HepG2 (cell line): ENCODE results near the gene CSNK2A1. TPM values are rescaled to one million over a fixed set of nuclear protein-coding genes. Genes with fewer than 3 reads are reported as not detected.

Experiments used
- ATAC-seq: fragments of 200-7000 bp; cut with Tn5 transposase; 3 replicates; pipeline ENCODE4 v1.9.1; 2020; ENCODE audit warnings: mild to moderate bottlenecking, moderate library complexity
- BruUV-seq: library from RNA; stranded (reverse); fragments of 400-500 nt; replicated peaks from 2 replicates; lab custom pipeline; 2021; lab: Mats Ljungman, UMichigan
- CTCF ChIA-PET: fragments of 300-600 bp; formaldehyde crosslinking; extraction: SDS; loops from one replicate; lab custom pipeline; 2021; ENCODE audit warnings: low total read pairs, inconsistent platforms, low intra/inter-chr PET ratio; lab: Yijun Ruan, JAX
- POLR2A ChIA-PET: fragments of 350-600 bp; sonication (Branson Sonifier 250); formaldehyde crosslinking; loops from one replicate; lab custom pipeline; 2020; ENCODE audit warnings: antibody characterized with exemption, inconsistent platforms; lab: Yijun Ruan, JAX
- DNase-seq: peaks from one replicate; pipeline ENCODE4 v3.0.0-alpha.2; 2015; ENCODE audit warnings: low spot score
- FAIRE-seq: peaks from 3 replicates; lab custom pipeline; 2011; peaks lifted over from hg19 to GRCh38; lab: Jason Lieb, UNC
- H2AFZ ChIP-seq: one replicate; pipeline ENCODE4 v1.6.1; 2011; ENCODE audit warnings: low read length, inconsistent platforms
- H3K27ac ChIP-seq: fragments of 300-600 bp; 3 replicates; pipeline ENCODE4 v1.8.0; 2011; ENCODE audit warnings: mixed run types, mild to moderate bottlenecking, mixed read lengths, low read length, inconsistent platforms; ENCODE audit not compliant: insufficient read depth; ENCODE audit errors: extremely low read length
- H3K27me3 ChIP-seq, 2 experiments: fragments of 200-600 bp in 1 of 2; 2 replicates in 1 of 2; 3 replicates in 1 of 2; pipeline versions ENCODE4 v1.6.0 to v1.8.0; 2011; ENCODE audit warnings: low read length in 2 of 2, mild to moderate bottlenecking in 2 of 2, moderate library complexity in 2 of 2, inconsistent platforms in 1 of 2; ENCODE audit not compliant: insufficient read depth in 2 of 2, control insufficient read depth in 1 of 2
- H3K36me3 ChIP-seq, 2 experiments: fragments of 200-600 bp in 1 of 2; replicated peaks in 1 of 2; 2 replicates in 1 of 2; 3 replicates in 1 of 2; pipeline versions ENCODE4 v1.5.1 to v1.8.0; 2011; ENCODE audit warnings: low read length in 2 of 2, inconsistent platforms in 1 of 2; ENCODE audit not compliant: insufficient read depth in 2 of 2, control insufficient read depth in 1 of 2
- H3K4me1 ChIP-seq: 2 replicates; pipeline ENCODE4 v1.5.1; 2012; ENCODE audit warnings: low read length, inconsistent platforms; ENCODE audit not compliant: insufficient read depth
- H3K4me2 ChIP-seq: 2 replicates; pipeline ENCODE4 v1.6.0; 2011; ENCODE audit warnings: low read depth, low read length, inconsistent platforms
- H3K4me3 ChIP-seq, 3 experiments: fragments of 200-600 bp in 1 of 3; sonication (generic), shearing (Covaris generic) in 1 of 3; replicated peaks in 1 of 3; 2 replicates each; pipeline ENCODE4 v1.5.1; 2011 to 2016; ENCODE audit warnings: low read length in 3 of 3, inconsistent platforms in 2 of 3, low read depth in 2 of 3, mild to moderate bottlenecking in 2 of 3, control low read depth in 1 of 3, mixed read lengths in 1 of 3; ENCODE audit not compliant: insufficient read depth in 1 of 3
- H3K79me2 ChIP-seq: one replicate; pipeline ENCODE4 v1.6.1; 2011; ENCODE audit warnings: low read length, inconsistent platforms; ENCODE audit not compliant: insufficient read depth
- H3K9ac ChIP-seq: 2 replicates; pipeline ENCODE4 v1.6.0; 2011; ENCODE audit warnings: mild to moderate bottlenecking, low read depth, low read length, inconsistent platforms; ENCODE audit not compliant: insufficient read depth
- H3K9me3 ChIP-seq: 2 replicates; pipeline ENCODE4 v1.5.1; 2012; ENCODE audit warnings: mild to moderate bottlenecking, low read length
- H4K20me1 ChIP-seq: 2 replicates; pipeline ENCODE4 v1.6.0; 2011; ENCODE audit warnings: inconsistent platforms, mild to moderate bottlenecking, low read length, moderate library complexity; ENCODE audit not compliant: insufficient read depth
- AKAP8 ChIP-seq: sonication (generic); formaldehyde crosslinking; IDR thresholded peaks from 2 replicates; pipeline ENCODE4 v1.5.1; 2020; ENCODE audit warnings: mild to moderate bottlenecking, missing genetic modification reagents
- CENPX ChIP-seq: sonication (generic); formaldehyde crosslinking; IDR thresholded peaks from 2 replicates; pipeline ENCODE4 v1.9.0; 2021; ENCODE audit warnings: mild to moderate bottlenecking, missing genetic modification reagents, moderate library complexity
- NR1H2 ChIP-seq: sonication (generic); formaldehyde crosslinking; IDR thresholded peaks from 2 replicates; pipeline ENCODE4 v1.8.1; 2022; ENCODE audit warnings: low read depth, missing genetic modification reagents, borderline replicate concordance
- NR2F1 ChIP-seq, 2 experiments: fragments of 450-650 bp in 1 of 2; formaldehyde crosslinking in 1 of 2; IDR thresholded peaks; 2 replicates each; pipeline versions ENCODE4 v1.5.0 to v1.6.1; 2016 to 2020; ENCODE audit warnings: mild to moderate bottlenecking in 1 of 2, missing compliant biosample characterization in 1 of 2, missing genetic modification reagents in 1 of 2, moderate library complexity in 1 of 2
- POLR2A ChIP-seq, 2 experiments: IDR thresholded peaks; 2 replicates each; pipeline ENCODE4 v1.6.1; 2011; ENCODE audit warnings: low read depth in 2 of 2, low read length in 2 of 2, mild to moderate bottlenecking in 1 of 2, moderate library complexity in 1 of 2; ENCODE audit not compliant: insufficient read depth in 1 of 2
- SOX13 ChIP-seq, 3 experiments: fragments of 450-650 bp in 1 of 3; sonication (generic) in 1 of 3; formaldehyde crosslinking in 1 of 3; IDR thresholded peaks in 2 of 3; conservative IDR thresholded peaks in 1 of 3; 2 replicates each; pipeline versions ENCODE4 v1.5.0 to v1.6.1; 2016 to 2020; ENCODE audit warnings: antibody characterized with exemption in 1 of 3, mild to moderate bottlenecking in 1 of 3, missing compliant biosample characterization in 1 of 3, missing genetic modification reagents in 1 of 3, moderate library complexity in 1 of 3
- ZC3H4 ChIP-seq: sonication (generic); formaldehyde crosslinking; IDR thresholded peaks from 2 replicates; pipeline ENCODE4 v1.4.0; 2020; ENCODE audit warnings: missing genetic modification reagents, borderline replicate concordance
- ZFP37 ChIP-seq: sonication (generic); formaldehyde crosslinking; IDR thresholded peaks from 2 replicates; pipeline ENCODE4 v1.4.0; 2020; ENCODE audit warnings: missing genetic modification reagents, borderline replicate concordance
- ZNF225 ChIP-seq: sonication (generic); formaldehyde crosslinking; IDR thresholded peaks from 2 replicates; pipeline ENCODE4 v1.4.0; 2020; ENCODE audit warnings: mild to moderate bottlenecking, missing genetic modification reagents
- ZNF550 ChIP-seq: sonication (generic); formaldehyde crosslinking; IDR thresholded peaks from 2 replicates; pipeline ENCODE4 v1.4.0; 2020; ENCODE audit warnings: mild to moderate bottlenecking, missing genetic modification reagents, borderline replicate concordance
- ZNF713 ChIP-seq: sonication (generic); formaldehyde crosslinking; IDR thresholded peaks from 2 replicates; pipeline ENCODE4 v1.4.0; 2020; ENCODE audit warnings: mild to moderate bottlenecking, missing genetic modification reagents
- WGBS: methylation state at CpG from one replicate; pipeline ENCODE4 v1.1.6; 2017; ENCODE audit warnings: low lambda C conversion rate; 5-methylcytosine and 5-hydroxymethylcytosine counted together
- in situ Hi-C: cut with HindIII; loops from 2 replicates; pipeline ENCODE4 v1.10.0; 2017; ENCODE audit warnings: low pct_unique_long_range_greater_than_20kb; ENCODE audit not compliant: extremely low pct_ligation_motif_present
- intact Hi-C: fragments of 100-400 bp; cut with micrococcal nuclease; formaldehyde crosslinking; loops from one replicate; pipeline ENCODE4 v1.10.0; 2022; ENCODE audit not compliant: unreplicated experiment
- polyA plus RNA-seq, 8 experiments: library from polyadenylated mRNA; depleted of rRNA in 3 of 8; stranded (reverse) in 7 of 8; unstranded in 1 of 8; fragments of >200 nt; fragmentation: Illumina TruSeq in 4 of 8; extraction: Trizol in 4 of 8; gene quantifications; 2 replicates each; pipeline versions ENCODE4 v1.2.1 to v1.2.3, GENCODE V29; 2011 to 2016; ENCODE audit warnings: low read depth in 4 of 8, missing spikeins in 1 of 8, mixed read lengths in 1 of 8; ENCODE audit not compliant: insufficient read depth in 1 of 8
- total RNA-seq, 5 experiments: library from RNA; depleted of rRNA; stranded (reverse); fragments of >200 nt; fragmentation: Illumina TruSeq; extraction: Trizol; gene quantifications; 2 replicates each; pipeline ENCODE4 v1.2.3, GENCODE V29; 2016; ENCODE audit warnings: low read depth in 1 of 5
- TF ChIP-seq, protein P1 (sequence below): IDR thresholded peaks from 2 replicates; pipeline ENCODE4 v1.6.1; 2016; ENCODE audit warnings: low read depth, borderline replicate concordance
- TF ChIP-seq, protein P2 (sequence below): sonication (generic); formaldehyde crosslinking; IDR thresholded peaks from 2 replicates; pipeline ENCODE4 v1.5.1; 2020; ENCODE audit warnings: missing genetic modification reagents, mild to moderate bottlenecking, borderline replicate concordance
- TF ChIP-seq, protein P3 (sequence below): sonication (generic); formaldehyde crosslinking; IDR thresholded peaks from 2 replicates; pipeline ENCODE4 v1.4.0; 2020; ENCODE audit warnings: mild to moderate bottlenecking, missing genetic modification reagents
- TF ChIP-seq, protein P4 (sequence below): sonication (generic); formaldehyde crosslinking; IDR thresholded peaks from 2 replicates; pipeline ENCODE4 v1.9.0; 2022; ENCODE audit warnings: missing genetic modification reagents, mild to moderate bottlenecking, borderline replicate concordance

The CSNK2A1 gene
- total and polyA plus RNA-seq, 2 of the 13 experiments (the other 11 are each of a cell fraction or from before 2014, with no cell fraction given): 153 to 231 TPM

DNA sequence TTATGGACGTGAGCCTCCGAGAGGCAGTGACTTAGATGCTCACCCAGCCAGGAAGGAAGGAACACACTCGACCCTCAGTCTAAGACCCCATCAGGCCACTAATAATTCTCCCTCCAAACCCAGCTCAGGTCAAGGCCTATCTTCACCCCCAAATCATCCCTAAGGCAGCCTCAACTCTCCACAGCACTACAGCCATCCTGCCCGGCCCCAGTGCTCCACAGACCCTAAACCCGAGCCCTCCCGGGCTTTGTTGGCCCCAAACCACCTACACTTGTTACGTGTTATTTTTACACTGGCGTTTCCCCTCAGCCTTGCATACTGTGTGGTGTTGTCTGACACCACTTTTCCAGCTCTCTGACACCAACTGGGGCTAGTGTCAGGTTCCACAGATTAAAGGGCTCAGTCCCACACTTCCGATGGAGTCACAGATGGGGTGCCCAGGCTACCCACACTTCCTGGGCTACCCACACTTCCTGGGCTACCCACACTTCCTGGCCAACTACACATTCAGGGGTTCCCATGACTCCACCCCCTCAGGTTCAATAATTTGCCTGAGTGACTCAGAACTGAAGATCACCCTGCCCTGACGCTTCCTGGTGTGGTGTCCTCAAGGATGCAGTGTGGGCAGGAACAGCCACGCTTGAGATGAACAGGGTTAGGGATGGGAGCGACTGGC, 110.2 kb downstream of the CSNK2A1 start:
- no peak for DNase-seq
- H3K4me2 ChIP-seq: no peak overlapping the region
- H3K4me1 ChIP-seq: 0 out of 2 replicates have a peak, but pooled peaks cover 7% of the 10 kb centered on the region
- no peak overlapping the region for H3K9ac ChIP-seq
- H2AFZ ChIP-seq: no peak overlapping the region
- CTCF ChIA-PET: interaction anchor here (3.7 kb wide), 1 partner anchor 78 kb away, joined by 106 read pairs; no protein-coding TSS in a partner anchor
- H3K27ac ChIP-seq: no peak overlapping the region
- no peak for FAIRE-seq
- in situ Hi-C loops (loop anchor here (5.0 kb wide), 1 partner anchor 81 kb away; no protein-coding TSS in a partner anchor), intact Hi-C loops (no loop called here)
- 96% methylated on average over 12 of the region's 12 CpGs for WGBS
- H3K36me3 ChIP-seq: peaks cover 41 to 61% of the 10 kb centered on the region in 2 experiments
- no peaks in the 10 kb centered on the region for H3K27me3 ChIP-seq
- no peaks in the 10 kb centered on the region for H3K79me2 ChIP-seq
- no peak overlapping the region for H3K4me3 ChIP-seq
- POLR2A ChIA-PET: interaction anchor here (1.6 to 5.7 kb wide), 3 partner anchors 26 to 86 kb away, joined by 5 to 61 read pairs (median 13); partner anchors contain the start of genes NRSN2 and RBCK1
- no peaks in the 10 kb centered on the region for H4K20me1 ChIP-seq
- no peaks in the 10 kb centered on the region for H3K9me3 ChIP-seq
- no peak for ATAC-seq
- TSS peak; percentile 12 for BruUV-seq
- TF ChIP-seq SOX13 (IDR thresholded peaks at IDR 0.05) (no peak), SOX13 (CRISPR knock-in tag; conservative IDR thresholded peaks at IDR 0.05 in 1 of 2, IDR thresholded peaks at IDR 0.05 in 1 of 2) (0 out of 4 replicates have a peak, but pooled peaks of 1 of the 2 experiments have one; percentile 5), POLR2A (IDR thresholded peaks at IDR 0.05; ENCODE audit: insufficient read depth in 1 of 2, low read depth in 2 of 2, low read length in 2 of 2) (peak in 1 of 2 experiments; percentile 27; a peak in 1 of 4 replicates), CENPX (CRISPR knock-in tag) (no peak), ZNF225 (CRISPR knock-in tag) (0 out of 2 replicates have a peak, but pooled peaks have one; percentile 25), NR2F1 (CRISPR knock-in tag; IDR thresholded peaks at IDR 0.05) (no peak), ZNF713 (0 out of 2 replicates have a peak, but pooled peaks have one; percentile 41), NR1H2 (CRISPR knock-in tag) (no peak), ZC3H4 (CRISPR knock-in tag) (peak; percentile 68; the same call in 1 of the 2 replicates), ZNF550 (CRISPR knock-in tag) (0 out of 2 replicates have a peak, but pooled peaks have one; percentile 11), ZFP37 (CRISPR knock-in tag) (0 out of 2 replicates have a peak, but pooled peaks have one; percentile 30), AKAP8 (CRISPR knock-in tag) (0 out of 2 replicates have a peak, but pooled peaks have one; percentile 56)
- TF ChIP-seq, protein P1, sequence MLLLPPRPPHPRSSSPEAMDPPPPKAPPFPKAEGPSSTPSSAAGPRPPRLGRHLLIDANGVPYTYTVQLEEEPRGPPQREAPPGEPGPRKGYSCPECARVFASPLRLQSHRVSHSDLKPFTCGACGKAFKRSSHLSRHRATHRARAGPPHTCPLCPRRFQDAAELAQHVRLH: peak; percentile 14; the same call in 1 of the 2 replicates
- TF ChIP-seq, protein P2, sequence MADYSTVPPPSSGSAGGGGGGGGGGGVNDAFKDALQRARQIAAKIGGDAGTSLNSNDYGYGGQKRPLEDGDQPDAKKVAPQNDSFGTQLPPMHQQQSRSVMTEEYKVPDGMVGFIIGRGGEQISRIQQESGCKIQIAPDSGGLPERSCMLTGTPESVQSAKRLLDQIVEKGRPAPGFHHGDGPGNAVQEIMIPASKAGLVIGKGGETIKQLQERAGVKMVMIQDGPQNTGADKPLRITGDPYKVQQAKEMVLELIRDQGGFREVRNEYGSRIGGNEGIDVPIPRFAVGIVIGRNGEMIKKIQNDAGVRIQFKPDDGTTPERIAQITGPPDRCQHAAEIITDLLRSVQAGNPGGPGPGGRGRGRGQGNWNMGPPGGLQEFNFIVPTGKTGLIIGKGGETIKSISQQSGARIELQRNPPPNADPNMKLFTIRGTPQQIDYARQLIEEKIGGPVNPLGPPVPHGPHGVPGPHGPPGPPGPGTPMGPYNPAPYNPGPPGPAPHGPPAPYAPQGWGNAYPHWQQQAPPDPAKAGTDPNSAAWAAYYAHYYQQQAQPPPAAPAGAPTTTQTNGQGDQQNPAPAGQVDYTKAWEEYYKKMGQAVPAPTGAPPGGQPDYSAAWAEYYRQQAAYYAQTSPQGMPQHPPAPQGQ (CRISPR knock-in tag): no peak
- TF ChIP-seq, protein P3, sequence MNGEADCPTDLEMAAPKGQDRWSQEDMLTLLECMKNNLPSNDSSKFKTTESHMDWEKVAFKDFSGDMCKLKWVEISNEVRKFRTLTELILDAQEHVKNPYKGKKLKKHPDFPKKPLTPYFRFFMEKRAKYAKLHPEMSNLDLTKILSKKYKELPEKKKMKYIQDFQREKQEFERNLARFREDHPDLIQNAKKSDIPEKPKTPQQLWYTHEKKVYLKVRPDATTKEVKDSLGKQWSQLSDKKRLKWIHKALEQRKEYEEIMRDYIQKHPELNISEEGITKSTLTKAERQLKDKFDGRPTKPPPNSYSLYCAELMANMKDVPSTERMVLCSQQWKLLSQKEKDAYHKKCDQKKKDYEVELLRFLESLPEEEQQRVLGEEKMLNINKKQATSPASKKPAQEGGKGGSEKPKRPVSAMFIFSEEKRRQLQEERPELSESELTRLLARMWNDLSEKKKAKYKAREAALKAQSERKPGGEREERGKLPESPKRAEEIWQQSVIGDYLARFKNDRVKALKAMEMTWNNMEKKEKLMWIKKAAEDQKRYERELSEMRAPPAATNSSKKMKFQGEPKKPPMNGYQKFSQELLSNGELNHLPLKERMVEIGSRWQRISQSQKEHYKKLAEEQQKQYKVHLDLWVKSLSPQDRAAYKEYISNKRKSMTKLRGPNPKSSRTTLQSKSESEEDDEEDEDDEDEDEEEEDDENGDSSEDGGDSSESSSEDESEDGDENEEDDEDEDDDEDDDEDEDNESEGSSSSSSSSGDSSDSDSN (CRISPR knock-in tag): peak; percentile 37; the same call in 1 of the 2 replicates
- TF ChIP-seq, protein P4, sequence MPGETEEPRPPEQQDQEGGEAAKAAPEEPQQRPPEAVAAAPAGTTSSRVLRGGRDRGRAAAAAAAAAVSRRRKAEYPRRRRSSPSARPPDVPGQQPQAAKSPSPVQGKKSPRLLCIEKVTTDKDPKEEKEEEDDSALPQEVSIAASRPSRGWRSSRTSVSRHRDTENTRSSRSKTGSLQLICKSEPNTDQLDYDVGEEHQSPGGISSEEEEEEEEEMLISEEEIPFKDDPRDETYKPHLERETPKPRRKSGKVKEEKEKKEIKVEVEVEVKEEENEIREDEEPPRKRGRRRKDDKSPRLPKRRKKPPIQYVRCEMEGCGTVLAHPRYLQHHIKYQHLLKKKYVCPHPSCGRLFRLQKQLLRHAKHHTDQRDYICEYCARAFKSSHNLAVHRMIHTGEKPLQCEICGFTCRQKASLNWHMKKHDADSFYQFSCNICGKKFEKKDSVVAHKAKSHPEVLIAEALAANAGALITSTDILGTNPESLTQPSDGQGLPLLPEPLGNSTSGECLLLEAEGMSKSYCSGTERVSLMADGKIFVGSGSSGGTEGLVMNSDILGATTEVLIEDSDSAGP: 0 out of 2 replicates have a peak, but pooled peaks have one; percentile 25
